Effector memory CD4-positive, alpha-beta T cell (primary cell): ENCODE data around the gene SLAMF8.

Source experiments
- DNase-seq, 3 donors: peaks; one replicate each; pipeline ENCODE4 v3.0.0-alpha.2; 2020
- H3K27ac ChIP-seq: 2 replicates; pipeline ENCODE4 v1.7.0; 2013; ENCODE audit warnings: mild to moderate bottlenecking, low read length, moderate library complexity; ENCODE audit not compliant: insufficient read depth, poor library complexity, severe bottlenecking
- H3K27me3 ChIP-seq: replicated peaks from 2 replicates; pipeline ENCODE4 v1.7.0; 2013; ENCODE audit warnings: mild to moderate bottlenecking, low read length; ENCODE audit not compliant: insufficient read depth, control insufficient read depth, poor library complexity, severe bottlenecking
- H3K36me3 ChIP-seq: 2 replicates; pipeline ENCODE4 v1.7.0; 2013; ENCODE audit warnings: mild to moderate bottlenecking, low read length, moderate library complexity; ENCODE audit not compliant: control insufficient read depth, insufficient read depth
- H3K4me1 ChIP-seq: 2 replicates; pipeline ENCODE4 v1.7.0; 2013; ENCODE audit warnings: low read length, mild to moderate bottlenecking; ENCODE audit not compliant: control insufficient read depth, insufficient read depth, poor library complexity, severe bottlenecking
- H3K4me3 ChIP-seq: 2 replicates; pipeline ENCODE4 v1.7.0; 2013; ENCODE audit warnings: low read length, low read depth, mild to moderate bottlenecking; ENCODE audit not compliant: insufficient read depth, poor library complexity, severe bottlenecking
- H3K9me3 ChIP-seq: 2 replicates; pipeline ENCODE4 v1.7.0; 2013; ENCODE audit warnings: mild to moderate bottlenecking, low read length, moderate library complexity; ENCODE audit not compliant: control insufficient read depth

SLAMF8 gene

DNA sequence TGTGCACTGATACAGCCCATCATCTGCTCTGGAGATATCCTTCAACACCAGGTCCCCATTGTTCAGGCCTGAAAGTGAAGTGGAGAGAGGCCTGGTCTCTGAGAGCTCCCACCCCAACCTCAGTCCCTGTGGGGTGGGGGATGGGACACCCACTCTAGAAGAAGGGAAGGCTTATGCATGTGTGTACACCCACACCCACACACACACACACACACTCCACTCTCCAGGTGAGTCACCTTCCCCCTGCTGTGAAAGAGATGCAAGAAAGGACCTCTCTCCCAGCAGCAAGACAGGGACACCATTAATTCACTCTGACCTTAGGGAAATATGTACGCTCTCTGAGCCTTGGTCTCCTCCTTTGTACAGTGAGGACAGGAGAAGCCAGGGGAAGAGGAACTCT, 29.9 kb downstream of the SLAMF8 start:
- DNase-seq: no peak
- no peaks in the 10 kb centered on the region for H3K9me3 ChIP-seq
- H3K27me3 ChIP-seq: no peaks in the 10 kb centered on the region
- H3K4me3 ChIP-seq: no peak overlapping the region
- no peak overlapping the region for H3K27ac ChIP-seq
- no peaks in the 10 kb centered on the region for H3K36me3 ChIP-seq
- H3K4me1 ChIP-seq: peaks cover 5% of the 10 kb centered on the region

- Histone ChIP-seq H3K36me3 (no peaks in the 10 kb centered on the region), H3K4me3 (no peak overlapping the region), H3K27ac (no peak overlapping the region), H3K9me3 (no peaks in the 10 kb centered on the region), H3K4me1 (peaks cover 5% of the 10 kb centered on the region), H3K27me3 (no peaks in the 10 kb centered on the region)
- no peak for DNase-seq
Observed at GRCh38 chr1:159857889-159858288, 31.2 kb downstream of the SLAMF8 start.

DNA sequence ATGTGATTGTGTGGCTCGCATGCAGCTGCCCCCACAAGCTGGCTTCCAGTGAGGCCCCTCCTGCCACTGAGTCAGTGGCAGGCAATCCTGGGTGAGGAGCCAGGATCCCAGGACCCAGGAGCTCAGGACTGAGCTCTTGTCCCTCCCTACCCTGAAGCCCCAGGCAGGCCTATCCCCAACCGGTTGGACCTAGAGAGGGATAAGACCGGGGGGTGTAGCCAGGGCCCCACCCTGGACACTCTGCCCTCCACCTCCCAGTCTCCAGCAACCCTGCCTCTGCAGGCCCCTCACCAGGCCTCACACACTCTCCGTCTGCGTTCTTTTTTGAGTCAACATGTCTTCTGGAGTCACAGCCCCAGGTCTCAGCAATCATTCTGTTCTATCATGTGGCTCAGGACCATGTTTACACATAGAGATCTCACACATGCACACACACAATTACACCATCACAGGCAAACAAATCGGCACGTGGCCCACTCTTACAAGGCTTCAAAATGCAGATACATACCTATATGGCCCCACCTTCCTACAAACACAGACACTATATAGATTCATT, 33.2 kb downstream of the SLAMF8 start:
- no peaks in the 10 kb centered on the region for H3K36me3 ChIP-seq
- peaks cover 5% of the 10 kb centered on the region for H3K4me1 ChIP-seq
- no peak for DNase-seq
- no peaks in the 10 kb centered on the region for H3K27me3 ChIP-seq
- H3K27ac ChIP-seq: no peak overlapping the region
- H3K9me3 ChIP-seq: no peaks in the 10 kb centered on the region
- no peak overlapping the region for H3K4me3 ChIP-seq

GRCh38 chr1:159860456-159860855, 33.8 kb downstream of the SLAMF8 start:
- Histone ChIP-seq H3K36me3 (no peaks in the 10 kb centered on the region), H3K27me3 (no peaks in the 10 kb centered on the region), H3K9me3 (no peaks in the 10 kb centered on the region), H3K27ac (no peak overlapping the region), H3K4me1 (no peaks in the 10 kb centered on the region), H3K4me3 (no peak overlapping the region)
- no peak for DNase-seq

GRCh38 chr1:159861218-159861617, 34.5 kb downstream of the SLAMF8 start:
- no peaks in the 10 kb centered on the region for H3K36me3 ChIP-seq
- no peak overlapping the region for H3K27ac ChIP-seq
- H3K4me1 ChIP-seq: no peaks in the 10 kb centered on the region
- H3K9me3 ChIP-seq: no peaks in the 10 kb centered on the region
- DNase-seq: no peak
- no peak overlapping the region for H3K4me3 ChIP-seq
- H3K27me3 ChIP-seq: no peaks in the 10 kb centered on the region

DNA sequence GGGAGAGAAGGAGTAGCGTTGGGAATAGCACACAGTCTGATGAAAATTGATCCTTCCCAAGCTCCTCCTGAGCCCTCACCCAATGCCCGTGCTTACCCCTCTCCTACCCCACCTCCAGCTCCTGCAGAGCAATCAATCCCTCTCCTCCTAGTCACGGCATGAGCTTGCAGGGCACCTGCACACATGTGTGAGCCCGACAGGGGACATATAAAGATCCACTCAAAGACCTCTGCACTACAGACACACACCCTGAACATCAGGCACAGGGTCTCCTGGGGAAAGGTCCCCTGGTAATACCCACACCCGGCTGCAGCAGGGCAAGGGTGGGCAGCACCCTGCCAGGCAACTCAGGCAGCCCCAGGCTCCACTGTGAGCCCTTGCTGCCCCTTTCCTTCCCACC, 35.4 kb downstream of the SLAMF8 start:
- Histone ChIP-seq H3K4me3 (no peak overlapping the region), H3K27me3 (no peaks in the 10 kb centered on the region), H3K9me3 (no peaks in the 10 kb centered on the region), H3K4me1 (peaks cover 2% of the 10 kb centered on the region), H3K27ac (no peak overlapping the region), H3K36me3 (no peaks in the 10 kb centered on the region)
- no peak for DNase-seq

- Histone ChIP-seq H3K36me3 (no peaks in the 10 kb centered on the region), H3K9me3 (no peaks in the 10 kb centered on the region), H3K4me3 (no peak within 1 kb of the TSS), H3K27ac (no peak within 1 kb of the TSS), H3K4me1 (peaks cover 2% of the 10 kb centered on the region), H3K27me3 (no peaks in the 10 kb centered on the region)
- no peak for DNase-seq
Observed at GRCh38 chr1:159862557-159862956, 35.9 kb downstream of the SLAMF8 start, which contains the start of gene VSIG8. Gene VSIG8, minus strand, starts transcription at chr1:159862657. Its CDS starts 136 bp downstream, at chr1:159862521.

- no peak for DNase-seq
- no peaks in the 10 kb centered on the region for H3K36me3 ChIP-seq
- H3K9me3 ChIP-seq: no peaks in the 10 kb centered on the region
- peaks cover 2% of the 10 kb centered on the region for H3K4me1 ChIP-seq
- no peak overlapping the region for H3K4me3 ChIP-seq
- H3K27me3 ChIP-seq: no peaks in the 10 kb centered on the region
- H3K27ac ChIP-seq: no peak overlapping the region
Observed at GRCh38 chr1:159864262-159864661, 37.6 kb downstream of the SLAMF8 start.

- H3K27ac ChIP-seq: no peak overlapping the region
- H3K9me3 ChIP-seq: no peaks in the 10 kb centered on the region
- H3K4me1 ChIP-seq: peaks cover 2% of the 10 kb centered on the region
- no peaks in the 10 kb centered on the region for H3K27me3 ChIP-seq
- DNase-seq: no peak
- no peak overlapping the region for H3K4me3 ChIP-seq
- H3K36me3 ChIP-seq: no peaks in the 10 kb centered on the region
Observed at GRCh38 chr1:159866066-159866465, 39.4 kb downstream of the SLAMF8 start.

DNA sequence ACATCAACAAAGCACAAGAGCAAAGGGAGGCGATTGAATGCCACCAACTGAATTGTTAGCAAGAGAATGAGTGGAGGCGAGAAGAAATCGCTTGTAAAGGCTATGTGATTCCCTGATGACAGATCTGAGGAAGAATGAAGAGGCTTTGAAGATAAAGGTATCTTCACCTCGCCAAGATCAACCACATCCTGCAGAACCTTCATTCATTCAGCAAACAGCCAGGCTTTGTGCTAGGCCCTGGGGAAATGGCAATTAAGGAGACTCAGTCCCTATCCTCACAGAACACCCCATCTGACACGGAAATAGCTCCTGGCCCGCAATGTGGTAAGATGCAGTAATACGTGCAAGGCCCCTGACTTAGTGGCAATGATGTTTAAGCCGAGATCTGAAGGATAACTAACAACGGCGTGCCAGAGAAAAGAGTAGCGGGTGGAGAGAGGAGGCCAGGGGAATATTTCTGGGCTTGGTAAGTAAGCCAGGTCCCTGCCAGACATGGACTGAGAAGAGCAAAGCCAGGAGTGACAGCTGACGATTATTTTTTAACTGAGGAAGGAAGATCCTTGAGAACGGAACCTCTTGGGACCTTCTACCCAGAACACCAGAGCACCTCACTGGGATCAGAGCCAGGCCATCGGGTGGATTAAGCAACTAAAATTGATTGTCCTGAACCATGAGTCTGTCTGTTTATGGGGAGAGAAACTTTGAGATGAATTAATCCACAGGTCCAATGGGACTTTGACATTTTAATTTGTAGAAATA, 40.4 kb downstream of the SLAMF8 start:
- H3K27me3 ChIP-seq: no peaks in the 10 kb centered on the region
- H3K27ac ChIP-seq: no peak overlapping the region
- no peak for DNase-seq
- peaks cover 2% of the 10 kb centered on the region for H3K4me1 ChIP-seq
- no peak overlapping the region for H3K4me3 ChIP-seq
- no peaks in the 10 kb centered on the region for H3K9me3 ChIP-seq
- H3K36me3 ChIP-seq: no peaks in the 10 kb centered on the region
